Keratinocyte (primary cell): ENCODE data around the gene ANKRD55. TPM values are rescaled to one million over a fixed set of nuclear protein-coding genes. Genes with fewer than 3 reads are reported as not detected.
A peak's percentile ranks its signal among the peaks of the same experiment; 100 is the strongest.

ENCODE experiments used
- DNase-seq: peaks from one replicate; pipeline ENCODE4 v3.0.0-alpha.2; 2011; ENCODE audit warnings: low read depth, missing footprints, low spot score
- FAIRE-seq: peaks from 2 replicates; lab custom pipeline; 2011; peaks lifted over from hg19 to GRCh38; lab: Jason Lieb, UNC
- H2AFZ ChIP-seq: 2 replicates; pipeline ENCODE4 v1.6.0; 2012; ENCODE audit warnings: low read length, control low read depth, inconsistent platforms; ENCODE audit not compliant: control insufficient read depth
- H3K27ac ChIP-seq: 2 replicates; pipeline ENCODE4 v1.5.1; 2011; ENCODE audit warnings: low read length; ENCODE audit not compliant: control insufficient read depth, insufficient read depth
- H3K27me3 ChIP-seq: 3 replicates; pipeline ENCODE4 v1.6.0; 2011; ENCODE audit warnings: low read length; ENCODE audit not compliant: control insufficient read depth, insufficient read depth; ENCODE audit errors: extremely low read depth
- H3K36me3 ChIP-seq, 2 experiments: 2 replicates in 1 of 2; 3 replicates in 1 of 2; pipeline ENCODE4 v1.5.1; 2011; ENCODE audit warnings: low read length in 2 of 2, mild to moderate bottlenecking in 1 of 2; ENCODE audit not compliant: control insufficient read depth in 2 of 2, insufficient read depth in 2 of 2; ENCODE audit errors: extremely low read depth in 1 of 2
- H3K4me1 ChIP-seq: 3 replicates; pipeline ENCODE4 v1.5.1; 2011; ENCODE audit warnings: low read length; ENCODE audit not compliant: control insufficient read depth, insufficient read depth; ENCODE audit errors: extremely low read depth
- H3K4me2 ChIP-seq: 3 replicates; pipeline ENCODE4 v1.6.0; 2011; ENCODE audit warnings: low read depth, low read length; ENCODE audit not compliant: control insufficient read depth, insufficient read depth; ENCODE audit errors: extremely low read depth
- H3K4me3 ChIP-seq, 3 experiments: fragments of 200-600 bp in 1 of 3; sonication (generic) in 1 of 3; 2 replicates in 2 of 3; 3 replicates in 1 of 3; pipeline ENCODE4 v1.5.1; 2011 to 2016; ENCODE audit warnings: low read length in 3 of 3, mild to moderate bottlenecking in 3 of 3, control low read depth in 2 of 3, inconsistent platforms in 1 of 3, low read depth in 1 of 3, mixed read lengths in 1 of 3, mixed run types in 1 of 3, moderate library complexity in 1 of 3; ENCODE audit not compliant: control insufficient read depth in 2 of 3, insufficient read depth in 2 of 3; ENCODE audit errors: extremely low read depth in 1 of 3
- H3K79me2 ChIP-seq: 2 replicates; pipeline ENCODE4 v1.6.0; 2012; ENCODE audit warnings: low read length; ENCODE audit not compliant: control insufficient read depth, insufficient read depth
- H3K9ac ChIP-seq: 3 replicates; pipeline ENCODE4 v1.6.0; 2011; ENCODE audit warnings: low read length; ENCODE audit not compliant: control insufficient read depth, insufficient read depth; ENCODE audit errors: extremely low read depth
- H3K9me1 ChIP-seq: 3 replicates; pipeline ENCODE4 v1.6.0; 2011; ENCODE audit warnings: low read length; ENCODE audit not compliant: control insufficient read depth, insufficient read depth; ENCODE audit errors: extremely low read depth
- H3K9me3 ChIP-seq: 2 replicates; pipeline ENCODE4 v1.5.1; 2012; ENCODE audit warnings: low read depth, low read length; ENCODE audit not compliant: control insufficient read depth
- H4K20me1 ChIP-seq: 3 replicates; pipeline ENCODE4 v1.6.0; 2011; ENCODE audit warnings: low read length; ENCODE audit not compliant: control insufficient read depth, insufficient read depth; ENCODE audit errors: extremely low read depth
- CTCF ChIP-seq, 3 experiments: IDR thresholded peaks in 1 of 3; conservative IDR thresholded peaks in 1 of 3; optimal IDR thresholded peaks in 1 of 3; 2 replicates in 2 of 3; 3 replicates in 1 of 3; pipeline versions ENCODE3 to v1.5.1; 2011; ENCODE audit warnings: low read length in 3 of 3, mild to moderate bottlenecking in 3 of 3, moderate library complexity in 2 of 3, control low read depth in 1 of 3, inconsistent platforms in 1 of 3; ENCODE audit not compliant: insufficient read depth in 2 of 3; ENCODE audit errors: extremely low read depth in 1 of 3
- EZH2 ChIP-seq: IDR thresholded peaks from one replicate; pipeline ENCODE4 v1.6.1; 2012; ENCODE audit warnings: inconsistent platforms, mild to moderate bottlenecking, low read length, moderate library complexity
- dilution Hi-C: fragments of 300-500 bp; cut with MboI; formaldehyde crosslinking; loops from one replicate; pipeline ENCODE4 v1.7.0; 2020; ENCODE audit warnings: low sequenced_read_pairs; ENCODE audit not compliant: extremely low pct_ligation_motif_present
- polyA plus RNA-seq, 5 experiments: library from polyadenylated mRNA; depleted of rRNA in 3 of 5; stranded (reverse) in 3 of 5; stranded (forward) in 1 of 5; unstranded in 1 of 5; fragments of >200 nt; gene quantifications; 1 replicate in 1 of 5; 2 replicates in 3 of 5; 3 replicates in 1 of 5; pipeline versions ENCODE4 v1.2.1 to v1.2.3, GENCODE V29; 2011 to 2012; ENCODE audit warnings: missing spikeins in 2 of 5, low read depth in 1 of 5, low replicate concordance in 1 of 5

The ANKRD55 gene
- polyA plus RNA-seq, 1 donor (not counting 4 experiments of a cell fraction or from before 2014, with no cell fraction given), result not detected

- Histone ChIP-seq H3K9me3 (no peaks in the 10 kb centered on the region), H3K27ac (no peak overlapping the region), H3K27me3 (no peaks in the 10 kb centered on the region), H3K9me1 (no peaks in the 10 kb centered on the region), H3K4me3 (no peak overlapping the region), H3K79me2 (no peaks in the 10 kb centered on the region), H3K36me3 (no peaks in the 10 kb centered on the region), H2AFZ (peak overlapping the region; percentile 41), H3K9ac (no peak overlapping the region), H3K4me1 (peaks cover 20% of the 10 kb centered on the region), H4K20me1 (no peaks in the 10 kb centered on the region), H3K4me2 (peak overlapping the region; percentile 46)
- DNase-seq (peak; percentile 58), FAIRE-seq (peak; percentile 86)
- TF ChIP-seq EZH2, result no peak
- TF ChIP-seq CTCF (optimal IDR thresholded peaks at IDR 0.05 in 1 of 3, IDR thresholded peaks at IDR 0.05 in 1 of 3, conservative IDR thresholded peaks at IDR 0.05 in 1 of 3; ENCODE audit: extremely low read depth in 1 of 3, insufficient read depth in 2 of 3, low read length in 3 of 3), result no peak
- dilution Hi-C loops, result no loop called here
These were observed 88.0 kb downstream of the ANKRD55 start for GRCh38 chr5:56145106-56145505.

GRCh38 chr5:56144211-56144610 lies 88.9 kb downstream of the ANKRD55 start:
- Histone ChIP-seq H3K9ac (no peak overlapping the region), H3K36me3 (no peaks in the 10 kb centered on the region), H4K20me1 (no peaks in the 10 kb centered on the region), H3K9me3 (no peaks in the 10 kb centered on the region), H3K4me1 (peaks cover 20% of the 10 kb centered on the region), H2AFZ (peak overlapping the region; percentile 39), H3K27ac (no peak overlapping the region), H3K4me3 (no peak overlapping the region), H3K79me2 (no peaks in the 10 kb centered on the region), H3K27me3 (no peaks in the 10 kb centered on the region), H3K4me2 (no peak overlapping the region), H3K9me1 (no peaks in the 10 kb centered on the region)
- FAIRE-seq (no peak), DNase-seq (no peak)
- TF ChIP-seq EZH2 (no peak), CTCF (optimal IDR thresholded peaks at IDR 0.05 in 1 of 3, IDR thresholded peaks at IDR 0.05 in 1 of 3, conservative IDR thresholded peaks at IDR 0.05 in 1 of 3; ENCODE audit: extremely low read depth in 1 of 3, insufficient read depth in 2 of 3, low read length in 3 of 3) (peak in 1 of 3 experiments; percentile 11)
- dilution Hi-C loops, result no loop called here
